Activated CD4-positive, alpha-beta T cell treated with anti-CD3 and anti-CD28 coated beads, Interleukin-2, amount 50 U/mL, for 16 hours (primary cell): ENCODE measurements around the gene SOBP.
"Not testable (repeated sequence)": the region's sequence is repeated elsewhere in the genome, so short reads cannot be mapped to it uniquely, and the experiment has no call there.

Source experiments
- DNase-seq: peaks from one replicate; pipeline ENCODE4 v3.0.0-alpha.2; 2020

The SOBP gene, protein sequence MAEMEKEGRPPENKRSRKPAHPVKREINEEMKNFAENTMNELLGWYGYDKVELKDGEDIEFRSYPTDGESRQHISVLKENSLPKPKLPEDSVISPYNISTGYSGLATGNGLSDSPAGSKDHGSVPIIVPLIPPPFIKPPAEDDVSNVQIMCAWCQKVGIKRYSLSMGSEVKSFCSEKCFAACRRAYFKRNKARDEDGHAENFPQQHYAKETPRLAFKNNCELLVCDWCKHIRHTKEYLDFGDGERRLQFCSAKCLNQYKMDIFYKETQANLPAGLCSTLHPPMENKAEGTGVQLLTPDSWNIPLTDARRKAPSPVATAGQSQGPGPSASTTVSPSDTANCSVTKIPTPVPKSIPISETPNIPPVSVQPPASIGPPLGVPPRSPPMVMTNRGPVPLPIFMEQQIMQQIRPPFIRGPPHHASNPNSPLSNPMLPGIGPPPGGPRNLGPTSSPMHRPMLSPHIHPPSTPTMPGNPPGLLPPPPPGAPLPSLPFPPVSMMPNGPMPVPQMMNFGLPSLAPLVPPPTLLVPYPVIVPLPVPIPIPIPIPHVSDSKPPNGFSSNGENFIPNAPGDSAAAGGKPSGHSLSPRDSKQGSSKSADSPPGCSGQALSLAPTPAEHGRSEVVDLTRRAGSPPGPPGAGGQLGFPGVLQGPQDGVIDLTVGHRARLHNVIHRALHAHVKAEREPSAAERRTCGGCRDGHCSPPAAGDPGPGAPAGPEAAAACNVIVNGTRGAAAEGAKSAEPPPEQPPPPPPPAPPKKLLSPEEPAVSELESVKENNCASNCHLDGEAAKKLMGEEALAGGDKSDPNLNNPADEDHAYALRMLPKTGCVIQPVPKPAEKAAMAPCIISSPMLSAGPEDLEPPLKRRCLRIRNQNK

DNA sequence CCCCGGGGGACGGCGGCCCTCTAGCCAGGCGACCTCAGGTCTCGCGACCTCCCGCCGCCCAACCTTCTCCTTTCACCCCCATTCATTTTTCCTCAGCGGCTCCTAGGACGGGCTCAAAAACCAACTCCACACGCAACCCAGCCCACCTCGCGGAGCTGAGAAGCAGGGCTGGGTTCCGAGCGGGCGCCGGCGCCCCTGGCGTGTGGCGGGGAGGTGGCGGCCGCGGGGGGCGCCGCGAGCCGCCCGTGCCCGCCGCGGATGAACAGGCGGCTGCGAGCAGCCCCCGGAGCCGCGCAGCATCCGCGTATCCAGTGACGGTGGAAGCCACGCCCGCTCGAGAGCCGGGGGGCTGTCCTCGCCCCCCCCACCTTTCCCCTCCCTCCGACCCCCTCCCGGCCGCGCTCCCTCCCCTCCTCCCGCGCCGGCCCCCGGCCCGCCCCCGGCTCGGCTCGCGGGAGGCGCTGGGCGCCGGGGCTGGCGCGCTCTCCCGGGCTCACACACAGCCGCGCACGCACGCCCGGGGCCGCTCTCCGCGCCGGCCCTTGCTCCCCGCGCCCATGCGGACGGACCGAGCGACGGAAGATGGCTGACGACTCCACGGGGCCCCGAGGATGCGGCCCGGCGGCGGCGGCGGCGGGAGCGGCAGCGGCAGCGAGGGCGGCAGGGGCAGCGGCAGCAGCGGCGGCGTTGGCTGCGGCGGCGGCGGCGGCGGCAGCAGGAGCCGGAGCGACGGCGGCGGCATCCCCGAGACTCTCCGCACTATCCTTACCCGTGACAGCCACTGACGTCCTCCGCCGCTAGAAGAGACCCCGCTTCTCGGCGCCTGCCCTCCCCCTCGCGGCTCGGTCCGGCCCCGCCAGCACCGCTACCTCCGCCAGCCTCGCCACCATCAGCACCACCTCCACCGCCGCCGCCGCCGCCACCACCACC, at the start of gene SOBP:
TSS of gene SOBP (plus strand) at position 482 of the 930 bp plus-strand sequence. CDS start 500 bp downstream, outside the sequence.
- no peak for DNase-seq

DNA sequence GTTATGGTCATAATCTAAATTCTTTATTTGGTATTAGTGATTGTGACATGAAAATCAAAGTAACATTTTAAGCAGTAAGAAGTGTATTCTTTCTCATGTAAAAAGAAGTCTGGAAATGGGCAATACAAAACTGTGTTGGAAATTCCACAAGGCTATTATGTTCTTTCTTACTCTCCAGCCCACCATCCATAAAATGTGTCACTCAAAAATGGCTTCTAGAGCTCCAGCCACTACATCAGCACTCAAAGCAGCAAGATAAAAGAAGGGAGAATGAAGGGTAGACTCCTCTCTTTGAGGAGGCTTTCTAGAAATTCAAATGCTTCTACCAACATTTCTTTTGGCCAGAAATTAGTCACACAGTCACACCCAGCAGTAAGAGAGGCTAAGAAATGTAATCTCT, 49.0 kb upstream of the SOBP start:
- no peak for DNase-seq

DNA sequence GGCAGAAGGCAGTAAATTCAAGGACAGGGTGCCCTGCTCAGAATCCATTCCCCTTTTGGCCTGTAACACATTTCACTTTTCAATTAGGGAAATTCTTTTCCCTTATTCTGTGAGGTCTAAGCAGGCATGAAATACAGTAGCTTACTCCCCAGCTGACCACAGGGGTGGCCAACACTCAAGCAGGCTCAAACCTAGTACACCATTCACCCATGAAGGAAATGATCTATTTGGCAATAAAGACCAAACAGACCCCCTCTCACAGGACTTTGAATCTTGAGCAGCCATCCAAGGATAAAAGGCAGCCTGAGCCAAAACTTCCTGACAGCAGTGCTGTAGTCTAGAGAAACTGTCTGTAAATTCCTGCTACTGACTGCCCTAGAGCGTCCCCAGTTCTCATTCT, 48.2 kb upstream of the SOBP start:
- DNase-seq, result no peak

DNA sequence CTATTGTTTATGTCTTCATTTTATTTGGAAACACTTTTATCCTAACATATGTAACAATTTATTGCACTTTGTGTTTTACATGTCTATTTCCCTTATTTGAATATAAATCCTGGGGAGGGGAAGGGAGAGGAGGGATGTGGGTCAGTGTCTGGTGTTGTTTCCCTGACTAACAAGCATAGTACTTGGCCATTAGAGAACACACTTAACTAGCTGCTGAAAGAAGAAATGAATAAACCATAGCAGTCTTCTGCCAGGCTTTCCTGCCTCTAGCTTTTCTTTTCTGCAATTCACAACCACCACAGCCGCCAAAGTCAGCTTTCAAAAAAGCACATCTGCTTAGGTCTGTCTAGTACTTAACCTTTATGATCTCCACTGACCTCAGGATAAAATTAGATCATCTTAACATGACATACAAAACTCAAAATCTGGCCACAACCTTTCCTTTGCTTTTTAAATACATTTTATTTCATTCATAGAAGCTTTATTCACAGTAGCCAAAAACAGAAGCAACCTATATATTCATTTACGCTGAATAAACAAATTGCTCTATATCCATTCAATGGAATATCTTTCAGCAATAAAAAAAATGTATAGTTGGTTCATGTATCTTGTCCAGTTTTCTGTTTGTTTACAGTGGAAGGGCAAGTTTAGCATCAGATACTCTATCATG, 46.8 kb upstream of the SOBP start:
- DNase-seq, result no peak

DNA sequence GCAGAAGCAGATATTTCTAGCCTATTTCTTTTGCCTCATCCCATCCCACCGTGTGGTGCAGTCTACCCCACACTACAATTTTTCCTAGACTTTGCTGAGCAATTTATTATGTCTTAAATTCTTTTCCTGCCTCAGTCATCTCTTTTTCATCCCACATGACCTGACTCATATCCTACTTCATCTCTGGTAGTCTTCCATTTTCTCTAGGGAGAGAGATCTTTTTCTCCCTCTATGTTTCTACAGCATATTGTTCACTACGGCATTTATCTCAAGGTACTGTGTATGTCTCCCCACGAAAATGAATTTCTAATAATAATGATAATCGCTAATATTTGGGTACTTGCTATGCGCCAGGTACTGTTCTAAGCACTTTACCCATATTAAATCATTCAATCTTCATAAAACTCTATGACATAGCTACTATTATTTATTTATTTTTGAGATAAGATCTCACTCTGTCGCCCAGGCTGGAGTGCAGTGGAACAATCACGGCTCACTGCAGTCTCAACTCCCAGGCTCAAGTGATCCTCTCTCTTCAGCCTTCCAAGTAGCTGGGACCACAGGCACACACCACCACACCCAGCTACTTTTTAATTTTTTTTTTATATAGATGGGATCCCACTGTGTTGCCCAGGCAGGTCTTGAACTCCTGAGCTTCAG, 46.2 kb upstream of the SOBP start:
- no peak for DNase-seq

DNA sequence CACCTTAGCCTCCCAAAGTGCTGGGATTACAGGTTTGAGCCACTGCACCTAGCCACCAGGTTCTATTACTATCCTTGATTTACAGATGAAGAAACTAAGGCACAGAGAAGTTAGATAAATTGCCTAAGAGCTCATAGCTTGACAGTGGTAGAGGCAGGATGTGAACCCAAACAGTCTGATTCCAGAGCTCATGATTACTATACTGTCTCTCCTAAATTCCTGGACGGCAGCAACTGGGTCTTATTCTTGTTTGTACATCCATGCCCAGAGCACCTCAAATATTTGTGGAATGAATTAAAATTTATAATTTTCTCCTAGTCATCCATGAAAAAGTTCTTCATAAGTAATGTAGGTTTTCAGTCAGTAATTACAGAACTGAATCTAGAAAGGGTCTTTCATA, 45.6 kb upstream of the SOBP start:
- DNase-seq, result no peak

DNA sequence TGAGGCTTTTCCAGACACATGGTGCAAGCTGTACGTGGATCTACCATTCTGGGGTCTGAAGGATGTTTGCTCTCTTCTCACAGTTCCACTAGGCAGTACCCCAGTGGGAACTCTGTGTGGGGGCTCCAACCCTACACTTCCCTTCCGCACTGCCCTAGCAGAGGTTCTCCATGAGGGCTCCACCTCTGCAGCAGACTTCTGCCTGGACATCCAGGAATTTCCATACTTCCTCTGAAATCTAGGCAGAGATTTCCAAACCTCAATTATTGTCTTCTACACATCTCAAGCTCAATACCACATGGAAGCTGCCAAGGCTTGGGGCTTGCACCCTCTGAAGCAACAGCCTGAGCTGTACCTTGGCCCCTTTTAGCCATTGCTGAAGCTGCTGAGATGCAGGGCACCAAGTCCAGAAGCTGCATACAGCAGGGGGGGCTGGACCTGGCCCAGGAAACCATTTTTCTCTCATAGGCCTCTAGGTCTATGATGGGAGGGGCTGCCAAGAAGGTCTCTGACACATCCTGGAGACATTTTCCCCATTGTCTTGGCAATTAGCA, 42.2 kb upstream of the SOBP start:
- DNase-seq, result no peak

DNA sequence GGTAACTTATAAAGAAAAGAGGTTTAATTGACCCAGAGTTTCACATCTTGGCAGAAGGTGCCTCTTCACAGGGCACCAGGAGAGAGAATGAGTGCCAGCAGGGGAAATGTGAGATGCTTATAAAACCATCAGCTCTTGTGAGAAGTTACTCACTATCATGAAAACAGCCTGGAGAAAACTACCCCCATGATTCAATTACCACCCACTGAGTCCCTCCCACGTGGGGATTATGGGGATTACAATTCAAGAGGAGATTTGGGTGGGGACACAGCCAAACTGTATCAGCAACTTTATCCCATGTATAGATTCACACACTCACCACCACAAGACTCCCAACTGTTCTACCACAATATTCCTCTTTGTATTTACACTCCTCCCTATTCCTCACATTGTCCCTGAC, 41.1 kb upstream of the SOBP start:
- DNase-seq, result no peak

DNA sequence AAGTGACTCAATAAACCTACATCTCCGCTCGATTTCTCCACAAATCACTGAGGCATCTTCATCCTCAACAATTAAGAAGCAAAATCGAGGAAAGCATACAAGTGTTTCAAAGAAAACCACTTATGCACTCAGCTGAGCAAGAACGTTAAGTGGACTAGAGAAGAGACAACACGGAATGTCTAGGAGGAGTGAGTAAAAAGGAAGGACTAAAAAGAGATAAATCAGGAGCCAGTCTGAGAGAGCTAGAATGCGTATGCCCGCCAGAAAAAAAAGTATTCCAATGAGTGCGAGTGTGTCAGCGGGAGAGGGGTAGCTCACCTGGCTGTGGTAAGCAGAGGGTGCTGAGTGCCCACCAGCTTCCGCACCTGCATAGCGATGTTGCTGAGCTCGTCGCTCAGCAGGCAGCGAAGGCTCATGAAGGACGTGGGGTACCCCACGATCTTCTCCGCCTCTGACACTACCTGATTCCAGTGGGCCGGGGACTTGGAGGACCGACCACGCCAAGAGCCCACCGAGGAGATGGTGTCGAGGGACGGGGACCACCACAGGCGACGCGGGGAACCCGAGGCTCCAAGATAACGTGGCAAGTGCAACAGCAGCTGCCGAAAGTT, 31.1 kb upstream of the SOBP start:
- DNase-seq, result peak; percentile 12

DNA sequence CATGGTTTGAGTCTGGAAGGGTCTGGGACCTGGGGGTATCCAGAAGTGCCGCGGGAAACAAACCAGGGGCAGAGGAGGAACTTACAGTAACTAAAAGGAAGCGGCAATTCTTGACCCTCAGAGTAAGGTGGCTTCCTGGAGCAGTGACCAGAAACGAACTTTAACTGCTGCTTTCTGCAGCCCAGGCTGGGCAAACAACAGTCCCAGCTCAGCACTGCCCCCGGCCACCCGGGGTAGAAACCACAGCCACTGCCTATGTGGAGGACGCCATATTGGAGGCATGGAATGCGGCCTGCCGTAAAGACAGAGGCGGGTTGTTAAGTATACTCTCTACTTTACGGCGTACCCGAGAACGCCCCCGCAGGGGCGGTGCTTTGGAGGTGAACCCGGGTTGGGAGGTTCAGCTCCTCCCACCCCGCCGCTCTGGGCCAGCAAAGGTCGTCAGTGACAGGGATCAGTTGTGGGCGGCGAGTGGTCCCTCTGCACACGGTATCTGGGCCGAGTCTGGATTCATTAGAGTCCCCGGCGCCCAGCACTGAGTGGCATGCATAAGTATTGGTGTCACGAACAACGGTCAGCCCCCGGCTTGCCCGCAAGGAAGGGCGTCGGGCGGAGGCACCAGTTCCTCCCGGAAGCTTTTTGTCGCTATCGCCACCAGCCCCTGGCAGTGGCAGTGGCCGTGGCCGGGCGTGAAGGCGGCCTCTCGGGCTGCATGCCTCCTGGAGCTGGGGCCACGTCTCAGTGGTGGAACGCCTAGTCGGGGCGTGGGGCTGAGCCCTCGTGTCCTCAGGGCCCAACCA, 30.4 kb upstream of the SOBP start, which contains the start of gene PDSS2:
TSS of gene PDSS2 (minus strand) at position 282 of the 800 bp plus-strand sequence. CDS start at position 3, 279 bp downstream.
- peak; percentile 99 for DNase-seq

DNA sequence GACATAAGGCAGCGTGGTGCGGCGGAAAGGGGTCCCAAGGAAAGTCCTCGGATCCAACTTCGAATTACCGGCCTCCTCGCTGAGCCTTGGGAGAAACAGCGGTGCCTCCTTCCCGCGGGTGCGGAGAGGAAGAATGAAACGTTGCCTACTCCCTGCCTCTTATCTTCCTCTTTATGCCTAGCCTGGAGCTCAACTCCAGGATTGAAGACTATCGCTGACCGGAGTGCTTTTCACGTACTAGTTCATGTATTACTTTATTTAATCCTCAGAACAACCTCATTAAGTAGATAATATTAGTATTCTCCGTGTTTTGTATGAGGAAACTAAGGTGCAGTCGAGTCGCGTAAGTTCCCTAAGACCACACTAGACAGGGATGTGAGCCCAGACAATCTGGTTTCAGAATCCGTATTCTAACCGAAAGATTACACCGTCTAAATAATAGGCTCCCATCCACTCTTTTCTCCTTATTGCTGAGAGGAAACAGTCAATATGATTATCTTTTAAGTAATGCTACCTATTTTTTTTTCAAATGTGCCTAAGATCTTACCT, 29.8 kb upstream of the SOBP start:
- no peak for DNase-seq

DNA sequence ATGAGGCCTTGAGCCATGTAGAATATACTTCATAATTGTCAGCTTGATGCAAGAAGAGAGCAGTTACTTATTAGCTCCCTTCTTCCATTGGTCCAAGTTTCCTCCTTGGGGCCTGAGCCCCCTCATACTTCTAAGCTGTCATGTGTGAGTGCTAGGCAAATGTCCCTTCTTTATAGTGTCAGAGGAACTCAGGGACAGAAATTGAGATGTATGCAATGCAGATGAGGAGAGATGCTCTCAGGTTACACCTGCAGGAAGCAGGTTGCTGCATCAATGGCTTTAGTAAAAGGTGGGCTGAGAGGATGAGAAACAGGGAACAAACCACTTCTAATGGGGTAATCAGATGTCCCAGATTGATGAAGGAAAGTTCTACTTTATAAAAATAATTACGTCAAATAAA, 23.9 kb upstream of the SOBP start:
- DNase-seq, result no peak

DNA sequence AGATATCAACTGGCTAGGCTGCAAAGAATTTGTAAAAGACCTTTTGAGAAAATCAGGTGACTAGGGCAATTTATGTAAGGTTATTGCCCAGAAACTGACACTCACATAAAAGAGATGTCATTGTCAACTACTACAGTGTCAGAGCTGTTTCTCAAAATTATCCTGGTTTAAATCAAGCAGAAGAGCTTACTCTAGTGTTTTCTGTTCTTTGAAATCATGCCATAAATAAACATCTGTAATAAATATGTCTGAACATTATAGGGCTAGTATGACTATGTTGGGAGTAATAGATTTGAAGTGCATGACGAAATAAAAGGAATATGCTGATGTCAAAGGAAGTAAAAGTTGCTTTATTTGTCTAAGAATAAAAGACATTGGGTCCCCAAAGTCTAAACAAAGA, 19.6 kb upstream of the SOBP start:
- no peak for DNase-seq

DNA sequence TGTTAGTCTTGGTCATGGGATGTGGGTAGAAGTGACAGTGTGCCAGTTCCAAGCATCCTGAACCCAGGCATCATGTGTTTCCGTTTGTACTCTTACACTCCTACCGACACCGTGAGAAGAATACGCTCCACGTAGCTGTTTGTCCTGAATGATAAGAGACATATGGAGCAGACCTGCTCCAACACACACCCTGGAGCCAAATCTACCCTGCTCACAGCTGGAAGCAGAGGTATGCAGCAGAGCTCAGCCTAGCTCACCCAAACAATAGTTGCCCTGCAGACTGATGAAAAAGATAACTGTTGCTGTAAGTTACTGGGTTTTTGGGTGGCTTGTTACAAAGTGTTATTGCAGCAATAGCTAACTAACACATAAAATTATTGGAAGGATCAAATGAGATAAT, 16.3 kb upstream of the SOBP start:
- DNase-seq, result no peak

DNA sequence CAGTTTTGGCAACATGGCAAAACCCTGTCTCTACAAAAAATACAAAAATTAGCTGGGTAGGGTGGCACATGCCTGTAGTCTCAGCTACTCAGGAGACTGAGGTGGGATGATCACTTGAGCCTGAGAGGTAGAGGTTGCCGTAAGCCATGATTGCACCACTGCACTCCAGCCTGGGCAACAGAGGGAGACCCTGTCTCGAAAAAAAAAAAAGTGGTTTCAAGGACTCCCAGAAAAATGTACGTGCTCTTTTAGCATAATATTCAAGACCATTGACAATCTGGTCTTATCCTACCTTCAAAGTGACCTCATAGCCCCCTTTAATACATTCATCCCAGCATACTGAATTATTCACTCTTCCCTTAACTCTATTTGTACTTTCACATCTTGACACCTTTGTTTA, 14.6 kb upstream of the SOBP start:
- not testable (repeated sequence) for DNase-seq

DNA sequence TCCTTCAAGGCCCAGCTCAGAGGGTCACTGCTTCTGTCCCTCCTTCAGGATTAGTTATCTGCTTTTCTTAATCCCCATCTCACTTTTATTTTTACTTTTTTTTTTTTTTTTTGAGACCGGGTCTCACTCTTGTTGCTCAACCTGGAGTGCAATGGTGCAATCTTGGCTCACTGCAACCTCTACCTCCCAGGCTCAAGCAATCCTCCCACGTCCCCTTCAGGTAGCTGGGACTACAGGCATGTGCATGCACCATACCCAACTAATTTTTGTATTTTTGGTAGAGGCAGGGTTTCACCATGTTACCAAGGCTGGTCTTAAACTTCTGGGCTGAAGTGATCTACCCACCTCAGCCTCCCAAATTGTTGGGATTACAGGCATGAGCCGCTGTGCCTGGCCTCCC, 14.1 kb upstream of the SOBP start:
- not testable (repeated sequence) for DNase-seq

DNA sequence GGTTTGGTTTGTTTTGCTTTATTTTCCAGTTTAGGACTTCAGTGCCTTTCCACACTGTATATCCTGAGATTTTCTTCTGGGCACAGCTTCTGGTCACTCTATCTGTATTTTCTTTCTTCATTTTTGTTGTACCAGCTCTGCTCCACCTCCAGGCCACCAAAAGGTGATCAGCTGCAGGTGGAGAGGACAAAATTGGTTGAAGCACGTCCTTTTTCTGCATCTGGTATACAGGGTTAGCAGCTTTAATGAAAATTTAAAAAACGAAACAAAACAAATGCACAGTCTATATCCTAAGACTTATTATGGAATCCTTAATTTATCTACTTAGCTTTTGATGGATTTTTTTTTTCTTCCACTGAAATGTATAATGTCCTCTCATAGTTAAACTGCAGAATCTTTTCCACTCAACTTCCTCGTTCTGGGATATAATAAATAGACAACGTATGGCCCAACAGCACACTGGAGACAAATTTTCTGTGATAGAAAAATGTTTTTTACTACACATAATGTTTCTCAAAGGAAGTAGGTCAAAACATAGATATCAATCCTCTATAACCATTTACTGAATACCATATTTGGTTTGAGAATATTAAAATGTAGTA, 10.7 kb upstream of the SOBP start:
- no peak for DNase-seq

DNA sequence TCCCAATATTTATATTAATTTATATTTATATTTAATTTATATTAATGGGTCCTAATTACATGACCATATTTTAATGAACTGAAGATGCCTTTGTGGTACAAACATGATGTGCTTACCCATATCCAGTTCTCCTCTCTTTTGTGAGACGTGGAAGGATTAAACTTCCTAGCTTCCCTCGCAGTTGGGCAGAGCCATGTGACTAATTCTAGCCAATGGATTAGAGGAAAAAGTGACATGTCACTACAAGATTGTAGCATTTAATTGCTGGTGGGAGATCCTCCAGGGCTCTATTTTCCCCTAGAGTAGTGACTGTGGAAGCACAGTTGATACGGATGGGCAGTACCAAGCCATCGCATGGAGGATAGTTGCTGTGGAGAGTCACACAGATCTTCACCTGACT, 4.8 kb upstream of the SOBP start:
- DNase-seq, result no peak

DNA sequence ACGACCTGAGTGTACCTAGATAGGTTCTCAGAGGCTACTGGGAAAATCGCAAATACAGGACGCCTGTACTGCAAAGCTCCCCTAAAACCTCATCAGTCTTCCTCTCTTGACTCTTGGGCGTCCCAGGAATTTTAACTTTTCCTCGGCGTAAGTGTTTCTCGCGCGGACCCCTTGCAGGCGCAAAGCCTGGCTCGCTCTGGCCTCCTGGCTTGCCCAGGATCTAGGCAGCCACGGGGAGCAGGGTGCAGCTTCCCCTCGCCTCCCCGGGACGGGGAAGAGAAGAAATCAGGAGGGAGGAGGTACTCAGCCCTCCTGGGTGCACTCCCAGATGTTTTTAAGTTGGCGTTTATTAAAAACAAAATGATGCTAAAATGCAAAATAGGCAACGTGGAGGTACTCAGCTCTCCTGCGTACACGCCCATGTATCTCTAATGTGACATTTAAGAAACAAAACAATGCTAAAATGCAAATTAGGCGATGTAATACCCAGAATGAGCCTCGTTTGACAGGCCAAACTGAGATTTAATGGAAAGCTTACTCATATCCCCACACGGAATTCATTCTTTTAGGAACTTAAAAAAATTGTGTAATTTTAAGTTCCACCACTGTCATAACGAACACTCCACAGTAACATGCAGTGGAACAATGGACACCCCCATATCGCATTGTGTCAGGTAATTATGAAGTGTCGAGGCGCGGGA, 1.6 kb upstream of the SOBP start:
- no peak for DNase-seq
